Natural killer cell treated with Interleukin-12 subunit alpha and Interleukin-12 subunit beta and Interleukin-15 and Interleukin-18, amount 100 ng/mL, for 72 hours (primary cell): Measurements from ENCODE around the gene NTRK3. TPM values are rescaled to one million over a fixed set of nuclear protein-coding genes. Genes with fewer than 3 reads are reported as not detected.

ENCODE experiments used
- ATAC-seq, 2 donors: fragments of 150-1000 bp; cut with Tn5 transposase in 1 of 2; sonication (Bioruptor Pico), chemical (Tn5 transposase) in 1 of 2; 2 replicates each; pipeline ENCODE4 v1.10.0; 2021
- DNase-seq: peaks from one replicate; pipeline ENCODE4 v3.0.0; 2022; ENCODE audit warnings: low spot score
- H3K27ac Mint-ChIP-seq, 2 donors: 1 replicate in 1 of 2; 2 replicates in 1 of 2; pipeline ENCODE4 v1.8.0; 2022; ENCODE audit warnings: mixed read lengths in 2 of 2, mild to moderate bottlenecking in 1 of 2, moderate library complexity in 1 of 2
- H3K27me3 Mint-ChIP-seq, 2 donors: 1 replicate in 1 of 2; 2 replicates in 1 of 2; pipeline ENCODE4 v1.8.0; 2022; ENCODE audit warnings: mixed read lengths in 2 of 2
- H3K36me3 Mint-ChIP-seq: one replicate; pipeline ENCODE4 v1.8.0; 2022; ENCODE audit warnings: mixed read lengths
- H3K4me1 Mint-ChIP-seq, 2 donors: 1 replicate in 1 of 2; 2 replicates in 1 of 2; pipeline ENCODE4 v1.8.0; 2022; ENCODE audit warnings: low read depth in 2 of 2, mixed read lengths in 2 of 2, mild to moderate bottlenecking in 1 of 2
- H3K4me3 Mint-ChIP-seq: one replicate; pipeline ENCODE4 v1.8.0; 2022; ENCODE audit warnings: mixed read lengths
- H3K9me3 Mint-ChIP-seq: 2 replicates; pipeline ENCODE4 v1.8.0; 2022; ENCODE audit warnings: mixed read lengths
- total RNA-seq, 2 donors: library from RNA; stranded (reverse); gene quantifications; one replicate each; pipeline ENCODE4 v1.2.3, GENCODE V29; 2022

The NTRK3 gene
- total RNA-seq, 2 donors from 2014 or later = 0.42 to 1.2 TPM

DNA sequence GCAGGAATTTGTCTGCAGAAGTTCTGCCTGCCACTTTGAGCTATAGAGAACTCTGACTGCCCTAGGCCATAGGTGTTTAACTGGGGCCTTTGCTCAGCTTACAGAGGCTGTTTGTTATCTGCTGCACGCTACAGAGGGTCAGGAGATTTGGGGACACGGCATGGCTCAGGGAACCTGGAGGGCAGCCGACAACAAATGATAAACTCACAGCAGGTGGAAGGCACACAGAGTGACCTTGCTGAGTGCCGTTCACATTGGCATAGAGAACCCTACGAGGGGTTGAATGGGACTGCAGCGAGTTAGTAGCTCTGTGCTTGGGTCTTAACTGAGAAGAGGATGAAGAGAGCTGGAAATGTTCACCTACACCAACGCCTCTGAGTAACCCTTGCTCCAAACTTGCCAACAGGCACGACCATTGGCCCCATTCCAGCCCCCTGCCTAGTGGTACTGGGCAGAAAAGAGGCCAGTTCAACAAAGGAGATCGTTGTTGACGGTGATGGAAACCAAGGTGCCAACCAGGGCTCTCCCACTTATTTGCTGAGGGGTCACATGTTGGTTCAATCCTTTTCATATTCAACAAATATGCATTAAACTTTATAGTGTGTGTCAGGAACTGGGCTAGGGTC is 301.1 kb downstream of the NTRK3 start:
- no peak overlapping the region for H3K27ac Mint-ChIP-seq
- H3K9me3 Mint-ChIP-seq = no peaks in the 10 kb centered on the region
- no peak overlapping the region for H3K4me3 Mint-ChIP-seq
- no peak for DNase-seq
- no peaks in the 10 kb centered on the region for H3K4me1 Mint-ChIP-seq
- ATAC-seq = no peak
- no peaks in the 10 kb centered on the region for H3K27me3 Mint-ChIP-seq
- no peaks in the 10 kb centered on the region for H3K36me3 Mint-ChIP-seq

DNA sequence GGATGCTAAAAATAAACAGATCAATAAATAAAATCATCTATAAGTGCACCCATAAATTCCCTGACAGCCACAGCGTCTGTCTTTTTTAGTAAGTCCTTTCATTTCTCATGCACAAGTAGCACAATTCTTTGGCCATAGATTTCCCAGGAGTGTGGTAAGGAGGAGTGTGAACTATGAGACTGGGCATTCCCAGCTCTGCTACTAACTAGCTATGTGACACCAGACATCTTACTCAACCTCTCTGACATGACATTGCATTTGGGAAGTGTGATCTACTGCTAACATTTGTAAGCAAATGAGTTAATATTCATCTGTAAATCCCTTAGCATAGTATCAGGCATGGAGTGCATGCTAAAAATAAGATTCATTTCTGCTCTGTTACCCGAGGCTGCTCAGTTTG is 301.7 kb downstream of the NTRK3 start:
- Mint-ChIP-seq H3K9me3 (no peaks in the 10 kb centered on the region), H3K27ac (no peak overlapping the region), H3K4me1 (no peaks in the 10 kb centered on the region), H3K4me3 (no peak overlapping the region), H3K36me3 (no peaks in the 10 kb centered on the region), H3K27me3 (no peaks in the 10 kb centered on the region)
- DNase-seq (no peak), ATAC-seq (no peak)

DNA sequence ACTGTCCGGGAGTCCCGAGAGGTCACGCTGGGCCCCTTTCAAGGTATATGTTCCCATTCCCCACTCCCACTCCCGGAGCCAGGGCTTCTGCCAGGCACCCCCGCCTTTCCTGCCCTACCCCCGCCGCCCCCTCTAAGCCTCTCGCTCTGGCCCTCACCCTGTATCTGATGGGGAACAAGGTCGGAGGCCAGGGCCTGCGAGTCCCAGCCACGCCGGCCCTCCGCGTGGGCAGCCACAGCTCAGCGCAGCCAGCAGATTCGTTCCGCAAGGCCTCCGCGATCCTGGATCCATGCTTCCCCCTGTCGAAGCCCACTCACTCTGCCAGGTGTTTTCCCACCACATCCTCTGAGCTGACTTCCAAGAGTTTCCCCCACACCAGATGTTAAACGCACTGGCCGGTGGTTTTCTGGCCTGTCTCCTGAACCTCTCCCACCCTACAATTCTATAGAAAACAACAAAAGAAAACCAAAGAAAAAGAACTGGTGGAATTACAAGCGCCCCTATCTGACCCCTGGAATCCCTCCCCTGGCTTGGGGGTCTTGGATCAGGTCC is 303.7 kb downstream of the NTRK3 start:
- ATAC-seq (no peak), DNase-seq (no peak)
- H3K9me3 Mint-ChIP-seq = no peaks in the 10 kb centered on the region
- no peaks in the 10 kb centered on the region for H3K4me1 Mint-ChIP-seq
- no peak overlapping the region for H3K27ac Mint-ChIP-seq
- H3K27me3 Mint-ChIP-seq = no peaks in the 10 kb centered on the region
- H3K36me3 Mint-ChIP-seq = no peaks in the 10 kb centered on the region
- H3K4me3 Mint-ChIP-seq = no peak overlapping the region

DNA sequence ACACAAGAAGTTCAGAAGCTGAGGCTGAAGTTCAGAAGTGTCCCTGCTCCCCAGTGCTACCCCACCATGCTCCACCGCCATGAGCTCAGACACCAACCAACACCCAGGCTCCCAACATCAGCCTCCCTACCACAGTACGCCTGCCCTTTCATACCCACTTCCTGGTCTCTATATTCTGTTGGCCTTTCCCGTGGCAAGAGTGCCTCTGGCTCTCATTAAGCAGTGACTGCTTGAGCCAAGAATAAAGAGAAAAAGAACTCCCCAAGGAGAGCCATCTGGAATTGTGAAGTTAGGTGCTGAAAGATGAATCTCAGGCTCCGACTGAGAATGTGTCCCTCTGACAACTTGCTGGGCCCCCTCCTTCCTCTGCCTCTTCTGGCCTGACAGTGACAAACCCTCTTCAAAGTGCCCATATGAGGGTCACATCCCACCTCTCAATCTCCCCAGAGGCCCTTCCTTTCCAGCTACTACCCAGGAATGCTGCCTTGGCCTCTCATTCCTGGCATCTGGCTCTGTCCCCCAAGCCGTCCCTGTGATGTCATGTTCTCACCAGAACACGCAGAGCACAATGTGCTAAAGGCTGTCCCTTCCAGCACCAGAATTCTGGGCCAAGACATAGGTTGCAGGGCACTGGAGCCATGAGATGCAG is 306.8 kb downstream of the NTRK3 start:
- DNase-seq (no peak), ATAC-seq (no peak)
- H3K4me3 Mint-ChIP-seq = no peak overlapping the region
- H3K4me1 Mint-ChIP-seq = no peaks in the 10 kb centered on the region
- H3K27ac Mint-ChIP-seq = no peak overlapping the region
- H3K9me3 Mint-ChIP-seq = no peaks in the 10 kb centered on the region
- H3K27me3 Mint-ChIP-seq = no peaks in the 10 kb centered on the region
- H3K36me3 Mint-ChIP-seq = no peaks in the 10 kb centered on the region

DNA sequence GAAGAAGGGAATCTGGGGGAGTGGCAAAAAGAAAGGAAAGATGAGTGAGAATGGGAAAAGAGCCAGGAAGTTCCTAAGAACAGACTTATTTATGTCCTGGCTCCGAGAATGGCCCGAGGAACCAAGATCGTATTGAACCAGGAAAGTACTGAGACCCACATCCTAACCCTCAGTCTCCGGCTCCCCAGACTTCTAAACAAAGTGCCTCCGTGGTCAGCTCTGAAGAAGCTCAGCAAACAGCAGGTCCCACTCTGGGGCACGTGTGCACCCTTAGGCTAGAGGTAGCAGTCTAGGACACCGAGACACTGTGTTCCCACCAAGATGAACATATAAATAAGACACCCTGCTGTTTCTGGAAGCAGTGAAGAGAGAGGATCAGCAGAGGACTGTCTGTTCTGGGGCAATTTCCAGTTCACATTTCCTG is 307.4 kb downstream of the NTRK3 start:
- Mint-ChIP-seq H3K36me3 (no peaks in the 10 kb centered on the region), H3K27me3 (no peaks in the 10 kb centered on the region), H3K4me1 (no peaks in the 10 kb centered on the region), H3K9me3 (no peaks in the 10 kb centered on the region), H3K4me3 (no peak overlapping the region), H3K27ac (no peak overlapping the region)
- DNase-seq (no peak), ATAC-seq (no peak)

DNA sequence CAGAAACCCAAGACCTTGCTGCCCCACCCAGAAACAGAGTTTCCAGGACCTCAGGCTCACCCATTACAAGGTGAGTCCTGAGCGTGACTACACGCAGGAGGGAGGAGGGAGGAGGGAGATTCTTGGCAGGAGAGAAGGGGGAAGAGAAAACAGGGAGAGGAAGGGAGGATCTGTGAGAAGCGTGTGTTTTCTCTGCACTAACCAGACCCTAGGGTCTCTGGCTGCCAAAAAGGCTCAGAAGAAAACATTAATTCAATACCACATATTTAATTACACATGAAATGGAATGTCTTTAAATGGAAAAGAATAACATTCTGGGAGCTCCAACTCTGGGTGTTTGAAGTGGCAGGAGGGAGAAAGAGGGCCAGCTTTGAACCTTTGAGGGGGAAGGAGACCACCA is 309.0 kb downstream of the NTRK3 start:
- Mint-ChIP-seq H3K4me3 (no peak overlapping the region), H3K36me3 (no peaks in the 10 kb centered on the region), H3K9me3 (no peaks in the 10 kb centered on the region), H3K4me1 (no peaks in the 10 kb centered on the region), H3K27me3 (no peaks in the 10 kb centered on the region), H3K27ac (no peak overlapping the region)
- ATAC-seq (no peak), DNase-seq (no peak)

DNA sequence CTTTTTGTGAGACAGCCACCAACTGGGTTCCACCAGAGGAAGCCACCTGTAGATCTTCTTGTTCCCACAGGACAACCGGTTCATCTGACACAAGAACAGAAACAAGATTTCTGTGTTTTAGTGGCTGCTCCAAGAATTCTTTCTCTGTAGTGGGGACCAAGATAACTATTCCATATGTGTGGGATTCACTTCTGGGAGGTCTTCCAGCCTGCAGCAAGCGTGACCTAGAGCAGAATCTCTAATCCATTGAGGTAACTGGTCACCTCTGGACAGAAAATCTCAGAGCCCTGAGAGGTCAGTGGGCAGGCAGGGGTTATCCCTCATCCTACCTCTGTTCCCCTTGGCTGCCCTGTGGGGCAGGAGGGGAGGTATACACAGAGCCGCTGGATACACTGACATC is 311.3 kb downstream of the NTRK3 start:
- no peaks in the 10 kb centered on the region for H3K27me3 Mint-ChIP-seq
- no peaks in the 10 kb centered on the region for H3K9me3 Mint-ChIP-seq
- H3K36me3 Mint-ChIP-seq = no peaks in the 10 kb centered on the region
- no peak for DNase-seq
- no peak overlapping the region for H3K27ac Mint-ChIP-seq
- ATAC-seq = no peak
- no peak overlapping the region for H3K4me3 Mint-ChIP-seq
- H3K4me1 Mint-ChIP-seq = no peaks in the 10 kb centered on the region

DNA sequence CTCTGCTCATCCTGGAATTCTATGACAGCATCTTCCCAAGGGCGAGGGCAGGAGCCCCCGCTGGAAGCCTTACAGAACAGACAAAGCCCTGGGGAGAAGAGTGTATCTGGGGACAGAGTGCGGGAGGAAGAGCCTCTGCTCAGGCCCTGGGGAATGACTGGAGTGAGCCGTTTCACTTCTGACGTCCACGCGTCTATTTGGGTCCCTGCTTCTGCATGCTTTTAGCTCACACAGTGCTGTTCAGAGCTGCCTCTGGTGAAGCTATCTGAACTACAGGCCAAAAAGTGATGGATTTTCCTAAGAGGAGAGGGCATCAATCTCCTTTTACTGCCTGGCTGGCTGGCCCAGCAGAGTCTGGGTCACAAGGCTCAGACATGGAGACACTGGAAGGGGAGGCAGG is 311.8 kb downstream of the NTRK3 start:
- Mint-ChIP-seq H3K36me3 (no peaks in the 10 kb centered on the region), H3K27me3 (no peaks in the 10 kb centered on the region), H3K4me1 (no peaks in the 10 kb centered on the region), H3K4me3 (no peak overlapping the region), H3K9me3 (no peaks in the 10 kb centered on the region), H3K27ac (no peak overlapping the region)
- ATAC-seq (no peak), DNase-seq (no peak)

DNA sequence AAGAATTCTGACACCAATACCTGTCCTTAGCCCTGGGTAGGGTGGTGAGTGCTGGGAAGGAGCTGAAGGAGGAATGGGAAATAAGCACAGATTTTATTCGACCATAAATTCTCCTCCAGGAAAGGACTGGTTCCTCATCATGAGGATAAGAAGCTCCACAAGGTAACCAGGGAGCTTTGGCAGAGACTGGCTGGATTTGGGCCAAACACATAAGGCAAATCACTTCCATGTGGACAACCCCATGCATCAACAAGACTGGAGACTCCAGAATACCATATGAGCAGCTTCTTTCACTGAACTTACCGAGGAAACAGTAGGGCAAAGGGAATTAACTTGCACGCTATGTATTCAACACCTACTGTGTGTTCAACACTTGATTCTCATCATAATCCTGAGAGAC is 312.5 kb downstream of the NTRK3 start:
- no peak overlapping the region for H3K27ac Mint-ChIP-seq
- no peaks in the 10 kb centered on the region for H3K36me3 Mint-ChIP-seq

DNA sequence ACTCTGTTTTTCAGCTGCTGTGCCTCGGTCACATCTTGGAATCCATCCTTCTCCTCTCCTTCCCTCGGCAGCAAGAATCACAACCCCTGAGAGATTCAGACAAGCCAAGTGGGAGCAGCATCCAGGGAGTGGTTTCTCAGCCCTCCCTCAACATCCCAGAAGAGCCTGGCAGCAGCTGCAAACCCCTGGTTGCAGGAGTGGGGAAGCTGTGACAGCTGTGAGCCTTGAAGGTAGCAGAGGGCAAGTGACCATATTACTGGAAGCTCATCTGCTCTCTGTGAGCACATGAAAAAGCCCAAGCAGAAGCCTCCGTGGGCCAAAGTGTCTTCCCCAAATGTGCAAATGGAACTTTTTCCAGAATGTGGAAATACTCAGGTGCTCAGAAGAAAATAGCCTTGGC is 312.9 kb downstream of the NTRK3 start:
- Mint-ChIP-seq H3K27ac (no peak overlapping the region), H3K36me3 (no peaks in the 10 kb centered on the region), H3K4me3 (no peak overlapping the region), H3K4me1 (no peaks in the 10 kb centered on the region), H3K9me3 (no peaks in the 10 kb centered on the region), H3K27me3 (no peaks in the 10 kb centered on the region)
- ATAC-seq = no peak
- no peak for DNase-seq

More for the DNA sequence above, 312.5 kb downstream of the NTRK3 start:
- H3K4me1 Mint-ChIP-seq = no peaks in the 10 kb centered on the region
- ATAC-seq (no peak), DNase-seq (no peak)
- H3K9me3 Mint-ChIP-seq = no peaks in the 10 kb centered on the region
- H3K4me3 Mint-ChIP-seq = no peak overlapping the region
- H3K27me3 Mint-ChIP-seq = no peaks in the 10 kb centered on the region

DNA sequence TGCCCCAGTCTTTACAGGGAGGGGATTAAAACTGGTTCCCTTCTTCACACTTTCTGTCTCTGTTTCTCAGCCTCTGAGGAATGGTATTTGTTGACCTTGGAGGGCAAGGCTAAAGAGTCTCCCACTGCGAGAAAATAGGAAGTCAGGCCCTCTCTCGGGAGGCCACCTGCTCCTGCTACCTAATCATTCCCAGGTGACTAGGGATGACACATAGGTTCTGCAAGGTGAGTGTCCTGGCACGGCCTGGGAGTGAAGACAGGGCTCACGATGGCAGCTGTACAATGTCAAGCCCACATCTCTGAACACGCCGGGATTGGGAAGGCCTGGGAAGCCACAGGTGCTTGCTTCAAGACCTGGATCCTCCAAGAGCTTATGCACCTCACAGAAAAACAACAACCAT is 314.2 kb downstream of the NTRK3 start:
- Mint-ChIP-seq H3K36me3 (no peaks in the 10 kb centered on the region), H3K4me1 (no peaks in the 10 kb centered on the region), H3K27ac (no peak overlapping the region), H3K4me3 (no peak overlapping the region), H3K27me3 (peaks cover 0 to 7% of the 10 kb centered on the region in 2 donors), H3K9me3 (no peaks in the 10 kb centered on the region)
- no peak for DNase-seq
- ATAC-seq = no peak

DNA sequence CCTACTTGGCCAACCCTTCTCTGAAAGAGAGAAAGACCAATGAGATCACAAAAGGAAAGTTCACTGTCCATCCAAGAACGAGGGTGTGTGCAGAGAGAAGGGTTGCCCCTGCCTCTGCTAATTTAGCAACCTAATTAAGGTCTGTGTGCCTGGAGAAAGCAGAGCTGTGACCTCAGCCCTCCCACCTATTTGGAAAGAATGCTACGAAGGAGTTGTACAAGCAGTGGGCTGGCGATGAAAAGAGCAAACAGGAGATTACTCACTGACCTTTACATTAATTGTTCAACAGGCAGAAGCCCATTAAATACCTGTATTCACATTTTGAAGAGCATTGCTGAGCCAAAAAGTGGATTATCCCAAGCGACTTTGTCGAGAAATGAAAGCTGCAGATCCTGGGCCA is 314.9 kb downstream of the NTRK3 start:
- ATAC-seq (no peak), DNase-seq (no peak)
- Mint-ChIP-seq H3K4me1 (no peaks in the 10 kb centered on the region), H3K36me3 (no peaks in the 10 kb centered on the region), H3K4me3 (no peak overlapping the region), H3K9me3 (no peaks in the 10 kb centered on the region), H3K27me3 (peaks cover 0 to 13% of the 10 kb centered on the region in 2 donors), H3K27ac (no peak overlapping the region)

DNA sequence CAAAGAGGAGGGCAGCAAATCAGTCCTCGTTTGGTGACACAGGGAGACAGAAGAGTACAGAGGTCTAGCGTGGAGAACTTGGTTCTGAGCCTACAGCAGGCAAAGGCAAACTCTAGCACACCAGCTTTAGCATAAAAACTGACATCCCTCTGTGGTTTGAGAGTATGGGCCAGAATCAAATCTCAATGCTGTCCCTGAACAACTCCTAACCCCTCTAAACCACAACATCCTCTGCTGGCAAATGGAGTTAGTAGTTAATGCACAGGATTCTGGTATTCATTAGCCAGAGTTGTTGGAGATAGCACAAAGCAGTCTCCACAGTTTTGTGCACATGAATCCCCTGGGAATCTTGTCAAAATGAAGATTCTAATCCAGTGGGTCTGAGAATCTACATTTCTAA is 315.8 kb downstream of the NTRK3 start:
- Mint-ChIP-seq H3K4me1 (no peaks in the 10 kb centered on the region), H3K27ac (no peak overlapping the region), H3K9me3 (no peaks in the 10 kb centered on the region), H3K4me3 (no peak overlapping the region), H3K36me3 (no peaks in the 10 kb centered on the region), H3K27me3 (peaks cover 0 to 15% of the 10 kb centered on the region in 2 donors)
- ATAC-seq (no peak), DNase-seq (no peak)

DNA sequence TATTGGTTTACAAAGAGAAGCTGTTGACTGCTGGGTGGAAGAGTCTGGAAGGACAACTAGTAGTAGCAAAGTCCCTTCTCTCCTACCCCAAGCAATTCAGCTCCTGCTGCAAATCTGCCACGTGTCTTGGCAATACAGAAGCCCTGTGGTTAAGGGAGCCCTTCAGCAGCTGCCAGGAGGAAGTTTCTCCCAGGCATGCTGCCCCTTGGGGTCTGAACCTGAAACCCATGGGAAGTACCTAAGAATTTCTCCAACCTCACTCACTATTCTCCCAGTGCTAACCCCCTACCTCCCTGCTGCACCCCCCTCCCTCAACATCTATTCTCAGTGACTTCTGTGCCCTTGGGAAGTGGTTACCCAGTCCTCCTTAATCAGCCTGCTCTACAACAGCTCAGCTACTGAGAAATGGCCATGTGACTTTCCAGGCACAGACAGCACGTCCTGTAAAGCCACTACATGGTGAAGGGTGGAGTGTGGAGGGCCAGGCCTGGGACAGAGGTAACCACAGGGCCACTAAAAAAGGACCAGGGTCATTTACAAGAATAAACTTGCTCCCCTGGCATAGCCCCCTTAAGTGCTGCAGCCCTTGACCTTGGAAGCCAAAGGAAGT is 316.6 kb downstream of the NTRK3 start:
- Mint-ChIP-seq H3K27me3 (peaks cover 0 to 15% of the 10 kb centered on the region in 2 donors), H3K27ac (no peak overlapping the region), H3K36me3 (no peaks in the 10 kb centered on the region), H3K4me3 (no peak overlapping the region), H3K4me1 (no peaks in the 10 kb centered on the region), H3K9me3 (no peaks in the 10 kb centered on the region)
- ATAC-seq (no peak), DNase-seq (no peak)
